Measurements from ENCODE around the gene LIN28A. TPM values are rescaled to one million over a fixed set of nuclear protein-coding genes. Genes with fewer than 3 reads are reported as not detected.

The LIN28A gene
- total RNA-seq, 4 donors from 2014 or later: not detected

DNA sequence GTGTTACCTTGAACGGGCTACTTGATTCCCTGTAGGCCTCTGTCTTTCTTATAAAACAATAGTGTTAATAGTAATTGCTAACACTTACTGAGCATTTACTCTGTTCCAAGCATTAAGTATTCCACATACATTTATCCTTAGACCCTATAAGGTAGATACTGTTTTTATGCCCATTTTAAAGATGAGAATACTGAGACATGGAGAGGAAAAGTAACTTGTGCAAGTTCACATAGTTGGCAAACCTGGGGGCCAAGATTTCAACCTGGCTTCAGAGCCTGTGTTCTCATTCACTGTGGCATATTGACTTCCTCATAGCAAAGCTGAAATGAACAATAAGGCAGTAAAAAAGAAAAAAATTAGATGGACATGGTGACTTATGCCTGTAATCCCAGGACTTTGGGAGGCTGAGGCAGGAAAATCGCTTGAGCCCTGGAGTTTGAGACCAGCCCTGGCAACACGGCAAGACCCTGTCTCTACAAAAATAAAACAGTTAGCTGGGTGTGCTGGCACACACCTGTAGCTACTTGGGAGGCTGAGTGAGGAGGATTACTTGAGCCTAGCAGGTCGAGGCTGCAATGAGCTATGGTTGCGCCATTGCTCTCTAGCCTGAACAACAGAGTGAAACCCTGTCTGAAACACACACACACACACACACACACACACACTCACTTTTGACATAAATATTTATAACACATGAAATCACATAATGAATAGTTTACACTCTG is 42.0 kb downstream of the LIN28A start:
- intact Hi-C loops (cut with DNase I; ENCODE audit: low total_unique reads) (no loop called here), in situ Hi-C loops (cut with MboI; ENCODE audit: low pct_ligation_motif_present in 1 of 4, low pct_unique_long_range_greater_than_20kb in 1 of 4, low sequenced_read_pairs in 3 of 4) (no loop called here)
- Histone ChIP-seq H3K4me1 (no peaks in the 10 kb centered on the region), H3K27me3 (no peaks in the 10 kb centered on the region), H3K27ac (no peak overlapping the region), H3K9me3 (no peaks in the 10 kb centered on the region), H3K36me3 (peaks cover 0 to 36% (median 14%) of the 10 kb centered on the region in 4 donors), H3K4me3 (no peak overlapping the region)
- TF ChIP-seq CTCF (IDR thresholded peaks at IDR 0.05) (no peak), POLR2A (IDR thresholded peaks at IDR 0.05) (no peak), EP300 (IDR thresholded peaks at IDR 0.05; ENCODE audit: low read depth) (no peak), POLR2AphosphoS5 (IDR thresholded peaks at IDR 0.05) (no peak)
- WGBS, 2 donors (ENCODE audit: low coverage in 1 of 2): 89 to 90% methylated on average over 2 to 5 of the region's 5 CpGs
- DNase-seq: no peak

GRCh38 chr1:26459148-26459547 is 48.5 kb downstream of the LIN28A start:
- intact Hi-C loops (cut with DNase I; ENCODE audit: low total_unique reads) (no loop called here), in situ Hi-C loops (cut with MboI; ENCODE audit: low pct_ligation_motif_present in 1 of 4, low pct_unique_long_range_greater_than_20kb in 1 of 4, low sequenced_read_pairs in 3 of 4) (no loop called here)
- H3K9me3 ChIP-seq: no peaks in the 10 kb centered on the region
- H3K36me3 ChIP-seq: peaks cover 0 to 52% (median 15%) of the 10 kb centered on the region in 4 donors
- no peaks in the 10 kb centered on the region for H3K27me3 ChIP-seq
- no peak for DNase-seq
- TF ChIP-seq EP300 (IDR thresholded peaks at IDR 0.05; ENCODE audit: low read depth) (no peak), CTCF (IDR thresholded peaks at IDR 0.05) (no peak), POLR2A (IDR thresholded peaks at IDR 0.05) (no peak), POLR2AphosphoS5 (IDR thresholded peaks at IDR 0.05) (no peak)
- H3K27ac ChIP-seq: no peak overlapping the region
- no peak overlapping the region for H3K4me3 ChIP-seq
- no peaks in the 10 kb centered on the region for H3K4me1 ChIP-seq
- 67 to 100% methylated on average over 1 of the region's 1 CpG for WGBS, 2 donors (ENCODE audit: low coverage in 1 of 2)

DNA sequence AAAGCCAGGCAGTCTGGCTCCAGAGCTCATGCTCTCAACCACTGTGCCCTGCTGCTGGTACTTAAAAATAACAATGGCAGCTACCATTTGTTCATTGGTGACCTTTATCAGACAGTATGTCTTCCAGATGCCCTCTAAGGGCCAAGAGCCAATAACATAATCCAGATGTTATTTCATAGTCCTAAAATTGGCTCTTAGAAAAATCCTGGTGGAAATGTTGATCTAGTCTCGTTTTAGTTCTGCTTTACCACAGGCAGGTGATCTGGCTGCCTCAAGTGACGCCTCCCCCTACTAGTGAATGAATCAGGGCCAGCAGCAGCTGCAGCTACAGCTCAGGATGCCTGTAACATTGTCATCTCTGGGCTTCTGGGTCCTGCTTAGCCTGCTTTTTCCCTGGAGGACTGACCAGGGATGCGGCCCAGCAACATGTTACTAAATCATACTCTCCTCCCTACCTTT is 49.0 kb downstream of the LIN28A start:
- no peak for DNase-seq
- intact Hi-C loops (cut with DNase I; ENCODE audit: low total_unique reads) (no loop called here), in situ Hi-C loops (cut with MboI; ENCODE audit: low pct_ligation_motif_present in 1 of 4, low pct_unique_long_range_greater_than_20kb in 1 of 4, low sequenced_read_pairs in 3 of 4) (no loop called here)
- Histone ChIP-seq H3K27me3 (no peaks in the 10 kb centered on the region), H3K27ac (no peak overlapping the region), H3K4me1 (no peaks in the 10 kb centered on the region), H3K36me3 (peaks cover 0 to 57% (median 17%) of the 10 kb centered on the region in 4 donors), H3K4me3 (no peak overlapping the region), H3K9me3 (no peaks in the 10 kb centered on the region)
- TF ChIP-seq POLR2A (IDR thresholded peaks at IDR 0.05) (no peak), EP300 (IDR thresholded peaks at IDR 0.05; ENCODE audit: low read depth) (no peak)
- WGBS, 2 donors (ENCODE audit: low coverage in 1 of 2): 73% methylated on average over 3 of the region's 3 CpGs; no CpG with 5 or more reads in 1 of the 2 donors

GRCh38 chr1:26468911-26469310 is 58.3 kb downstream of the LIN28A start:
- no peaks in the 10 kb centered on the region for H3K27me3 ChIP-seq
- WGBS, 2 donors (ENCODE audit: low coverage in 1 of 2): 77% methylated on average over 9 of the region's 10 CpGs; no CpG with 5 or more reads in 1 of the 2 donors
- in situ Hi-C loops (cut with MboI; ENCODE audit: low pct_ligation_motif_present in 1 of 4, low pct_unique_long_range_greater_than_20kb in 1 of 4, low sequenced_read_pairs in 3 of 4) (no loop called here), intact Hi-C loops (cut with DNase I; ENCODE audit: low total_unique reads) (no loop called here)
- DNase-seq: peak; percentile 74
- H3K36me3 ChIP-seq: peaks cover 0 to 43% (median 13%) of the 10 kb centered on the region in 4 donors
- peak overlapping the region in 3 of 4 donors; percentile 26 to 52 (median 46) for H3K27ac ChIP-seq
- H3K4me1 ChIP-seq: peaks cover 10 to 46% (median 36%) of the 10 kb centered on the region in 4 donors
- H3K9me3 ChIP-seq: no peaks in the 10 kb centered on the region
- no peak overlapping the region for H3K4me3 ChIP-seq
- TF ChIP-seq POLR2AphosphoS5 (IDR thresholded peaks at IDR 0.05) (peak in 1 of 3 donors; percentile 8), POLR2A (IDR thresholded peaks at IDR 0.05) (no peak)

- H3K27ac ChIP-seq: peak overlapping the region in 3 of 4 donors; percentile 46 to 100 (median 52)
- no peak for DNase-seq
- H3K27me3 ChIP-seq: no peaks in the 10 kb centered on the region
- intact Hi-C loops (cut with DNase I; ENCODE audit: low total_unique reads) (no loop called here), in situ Hi-C loops (cut with MboI; ENCODE audit: low pct_ligation_motif_present in 1 of 4, low pct_unique_long_range_greater_than_20kb in 1 of 4, low sequenced_read_pairs in 3 of 4) (no loop called here)
- WGBS, 2 donors (ENCODE audit: low coverage in 1 of 2): 88% methylated on average over 5 of the region's 5 CpGs; no CpG with 5 or more reads in 1 of the 2 donors
- no peak overlapping the region for H3K4me3 ChIP-seq
- TF ChIP-seq CTCF (IDR thresholded peaks at IDR 0.05) (no peak), POLR2A (IDR thresholded peaks at IDR 0.05) (no peak), POLR2AphosphoS5 (IDR thresholded peaks at IDR 0.05) (no peak), EP300 (IDR thresholded peaks at IDR 0.05; ENCODE audit: low read depth) (no peak)
- H3K4me1 ChIP-seq: peaks cover 13 to 52% (median 40%) of the 10 kb centered on the region in 4 donors
- H3K36me3 ChIP-seq: peaks cover 0 to 43% (median 14%) of the 10 kb centered on the region in 4 donors
- no peaks in the 10 kb centered on the region for H3K9me3 ChIP-seq
Observed at GRCh38 chr1:26469558-26469957, 58.9 kb downstream of the LIN28A start.

Measured in transverse colon (tissue), 4 donors.